GM18511 (cell line): ENCODE data around the gene GRIK3.
"Not testable (repeated sequence)": the region's sequence is repeated elsewhere in the genome, so short reads cannot be mapped to it uniquely, and the experiment has no call there.

Source experiments
- ATAC-seq: cut with Tn5 transposase; IDR thresholded peaks from one replicate; pipeline ENCODE4 v1.9.1; 2021; ENCODE audit warnings: mild to moderate bottlenecking, moderate library complexity; ENCODE audit not compliant: unreplicated experiment

GRIK3 gene

GRCh38 chr1:37034121-37035013, at the start of gene GRIK3:
TSS of gene GRIK3 (minus strand) at chr1:37034515. CDS start at chr1:37034108, 407 bp downstream.
- no peak for ATAC-seq

- ATAC-seq = no peak
Observed at GRCh38 chr1:37084013-37084412, 49.7 kb upstream of the GRIK3 start.

GRCh38 chr1:37083603-37084002, 49.3 kb upstream of the GRIK3 start:
- ATAC-seq = no peak

- not testable (repeated sequence) for ATAC-seq
Observed at GRCh38 chr1:37080296-37080986, 46.1 kb upstream of the GRIK3 start.

- ATAC-seq = no peak
Observed at GRCh38 chr1:37078866-37079265, 44.6 kb upstream of the GRIK3 start.

- no peak for ATAC-seq
Observed at GRCh38 chr1:37076168-37076567, 41.9 kb upstream of the GRIK3 start.

GRCh38 chr1:37073854-37074379, 39.6 kb upstream of the GRIK3 start:
- no peak for ATAC-seq

GRCh38 chr1:37073152-37073853, 39.0 kb upstream of the GRIK3 start:
- no peak for ATAC-seq

GRCh38 chr1:37071829-37072228, 37.5 kb upstream of the GRIK3 start:
- no peak for ATAC-seq

GRCh38 chr1:37070126-37070525, 35.8 kb upstream of the GRIK3 start:
- no peak for ATAC-seq

GRCh38 chr1:37069406-37069805, 35.1 kb upstream of the GRIK3 start:
- no peak for ATAC-seq

- no peak for ATAC-seq
Observed at GRCh38 chr1:37068897-37069296, 34.6 kb upstream of the GRIK3 start.

- no peak for ATAC-seq
Observed at GRCh38 chr1:37068260-37068659, 33.9 kb upstream of the GRIK3 start.

GRCh38 chr1:37064039-37064438, 29.7 kb upstream of the GRIK3 start:
- no peak for ATAC-seq

GRCh38 chr1:37059346-37059745, 25.0 kb upstream of the GRIK3 start:
- no peak for ATAC-seq

- no peak for ATAC-seq
Observed at GRCh38 chr1:37058424-37058988, 24.2 kb upstream of the GRIK3 start.

- no peak for ATAC-seq
Observed at GRCh38 chr1:37056325-37056724, 22.0 kb upstream of the GRIK3 start.

- ATAC-seq = no peak
Observed at GRCh38 chr1:37055631-37056030, 21.3 kb upstream of the GRIK3 start.

GRCh38 chr1:37053173-37053572, 18.9 kb upstream of the GRIK3 start:
- ATAC-seq = no peak

GRCh38 chr1:37052120-37052519, 17.8 kb upstream of the GRIK3 start:
- no peak for ATAC-seq

GRCh38 chr1:37051346-37051745, 17.0 kb upstream of the GRIK3 start:
- ATAC-seq = no peak
